Right renal cortex interstitium (tissue), 3 donors: Measurements from ENCODE around the gene ATP2A3. TPM values are rescaled to one million over a fixed set of nuclear protein-coding genes. Genes with fewer than 3 reads are reported as not detected.

Experiments used
- DNase-seq, 3 donors: peaks; one replicate each; pipeline ENCODE4 v3.0.0-alpha.2; 2013; ENCODE audit warnings: low read depth in 3 of 3, low spot score in 2 of 3
- polyA plus RNA-seq, 3 donors: library from polyadenylated mRNA; unstranded; fragments of 120-200 nt; gene quantifications; one replicate each; pipeline ENCODE4 v1.2.1, GENCODE V29; 2013; ENCODE audit not compliant: insufficient read length in 3 of 3

Gene ATP2A3
- polyA plus RNA-seq, 3 donors: 2.8 to 4.8 (median 2.9) TPM

DNA sequence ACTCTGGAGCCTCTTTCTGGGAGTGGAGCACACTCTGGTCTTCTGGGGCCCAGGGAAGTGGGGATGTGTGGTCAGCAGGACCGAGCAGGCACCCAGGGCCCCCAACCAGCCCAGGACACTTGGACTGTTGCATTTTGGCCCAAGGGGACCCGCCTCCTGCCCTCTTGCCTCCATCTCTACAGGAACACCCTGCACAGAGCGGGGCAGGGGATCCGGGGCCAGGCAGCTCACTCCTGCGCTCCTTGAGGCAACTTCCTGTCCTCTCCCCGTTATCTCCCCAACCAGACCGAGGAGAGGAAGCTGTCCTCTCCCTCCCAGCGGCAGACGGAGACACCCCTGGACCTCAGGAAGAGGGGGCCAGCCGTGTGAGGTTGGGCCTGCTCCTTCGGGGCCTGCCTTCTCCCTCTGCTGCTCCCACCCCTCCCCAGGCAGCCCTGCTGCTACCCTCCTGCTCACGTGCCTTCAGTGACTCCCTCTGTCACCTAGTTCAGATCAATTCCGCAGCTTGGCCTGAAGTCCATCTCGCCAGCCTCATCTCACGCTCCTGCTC, 10.0 kb upstream of the ATP2A3 start:
- DNase-seq: no peak

DNA sequence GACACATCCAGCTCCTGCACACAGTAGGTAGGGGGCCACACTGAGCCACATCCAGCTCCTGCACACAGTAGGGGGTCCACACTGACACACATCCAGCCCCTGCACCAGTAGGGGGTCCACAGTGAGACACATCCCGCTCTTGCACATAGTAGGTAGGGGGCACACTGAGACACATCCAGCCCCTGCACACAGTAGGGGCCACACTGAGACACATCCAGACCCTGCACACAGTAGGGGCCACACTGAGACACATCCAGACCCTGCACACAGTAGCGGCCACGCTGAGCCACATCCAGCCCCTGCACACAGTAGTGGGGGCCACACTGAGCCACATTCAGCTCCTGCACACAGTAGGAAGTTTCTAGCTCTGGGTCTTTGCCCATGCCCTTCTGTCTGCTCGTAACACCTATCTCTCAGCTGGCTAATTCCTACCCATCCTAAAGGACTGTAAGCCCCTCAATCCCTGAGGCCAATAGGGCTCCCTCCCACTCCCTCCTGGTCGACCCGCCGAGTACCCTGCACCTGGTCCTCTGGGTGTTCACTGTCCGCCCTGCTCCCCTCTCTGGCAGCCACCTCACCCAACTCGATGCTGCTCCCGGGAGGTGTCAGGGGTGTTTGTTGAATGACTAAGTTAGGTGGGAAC, 9.4 kb upstream of the ATP2A3 start:
- no peak for DNase-seq

GRCh38 chr17:3972931-3973330, 8.7 kb upstream of the ATP2A3 start:
- DNase-seq: no peak

DNA sequence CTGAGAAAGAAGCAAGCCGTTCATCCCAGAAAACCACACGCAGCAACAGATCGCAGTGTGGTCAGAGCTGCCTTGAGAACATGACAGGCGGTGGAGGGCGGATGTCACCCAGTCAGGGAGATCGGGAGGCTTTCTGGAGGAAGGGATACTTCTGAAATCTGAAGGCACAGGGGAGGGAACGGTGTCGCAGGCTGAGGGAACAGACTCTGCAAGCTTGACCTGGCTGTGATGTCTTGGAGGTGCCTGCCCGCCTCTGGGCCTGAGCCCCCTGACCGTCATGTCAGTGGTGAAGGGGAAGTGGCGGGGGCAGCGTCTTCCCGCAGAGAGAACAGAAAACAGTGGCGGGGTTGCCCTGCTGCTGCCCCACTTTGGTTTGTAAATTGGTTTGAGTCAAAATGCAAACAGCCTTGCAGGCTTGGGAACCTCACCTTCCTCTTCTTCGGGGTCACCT, 8.1 kb upstream of the ATP2A3 start:
- no peak for DNase-seq

DNA sequence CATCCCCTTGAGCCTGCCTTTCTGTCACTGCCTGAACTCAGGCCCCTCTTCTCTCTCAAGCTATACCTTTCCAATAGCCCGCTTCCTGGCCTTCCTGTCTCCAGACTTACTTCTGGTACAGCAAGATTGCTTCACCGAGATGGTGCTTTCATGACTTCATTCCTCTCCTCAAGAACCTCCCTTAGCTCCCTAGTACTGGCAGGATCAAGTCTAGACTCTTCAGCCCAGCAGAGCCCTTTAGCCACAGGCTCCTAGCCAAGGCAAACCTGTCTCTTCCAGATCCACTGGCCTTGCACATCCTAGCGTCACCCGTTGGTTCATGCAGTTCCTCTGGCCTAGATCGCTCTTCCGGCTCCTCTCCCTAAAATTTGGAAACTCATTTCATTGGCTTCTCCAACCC, 6.4 kb upstream of the ATP2A3 start:
- no peak for DNase-seq

GRCh38 chr17:3969963-3970362, 5.7 kb upstream of the ATP2A3 start:
- no peak for DNase-seq

GRCh38 chr17:3968886-3969524, 4.8 kb upstream of the ATP2A3 start:
- DNase-seq: no peak

GRCh38 chr17:3968015-3968414, 3.8 kb upstream of the ATP2A3 start:
- DNase-seq: no peak

DNA sequence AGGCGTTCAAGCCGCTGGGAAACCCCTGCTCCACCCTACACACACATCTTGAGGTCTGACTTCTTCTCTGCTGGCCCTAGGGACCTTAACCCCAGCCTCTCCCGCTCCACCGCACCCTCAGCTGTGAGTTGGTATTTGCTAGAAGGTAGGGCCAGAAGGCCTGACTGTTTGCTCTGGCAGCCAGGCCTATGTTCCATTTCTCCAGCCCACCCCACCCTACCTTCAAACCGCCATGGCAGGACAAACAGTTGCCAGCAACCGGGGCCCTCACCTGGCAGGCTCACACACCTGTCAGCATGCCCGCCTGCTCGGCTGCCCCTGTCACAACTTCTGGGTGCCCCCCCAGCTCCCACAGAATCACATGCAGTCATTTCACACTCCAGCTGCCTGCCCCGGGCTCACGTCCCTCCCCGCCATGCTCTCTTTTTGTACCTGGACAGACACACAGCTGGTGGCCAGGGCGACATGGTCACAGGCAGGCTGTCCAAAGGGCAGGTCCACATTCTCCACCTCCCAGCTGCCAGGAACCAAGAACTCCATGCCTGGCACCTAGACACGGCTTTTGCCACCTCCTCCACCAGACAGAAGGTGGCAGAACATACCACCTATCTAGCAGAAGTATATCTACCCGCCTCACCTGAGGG, 2.6 kb upstream of the ATP2A3 start:
- no peak for DNase-seq

DNA sequence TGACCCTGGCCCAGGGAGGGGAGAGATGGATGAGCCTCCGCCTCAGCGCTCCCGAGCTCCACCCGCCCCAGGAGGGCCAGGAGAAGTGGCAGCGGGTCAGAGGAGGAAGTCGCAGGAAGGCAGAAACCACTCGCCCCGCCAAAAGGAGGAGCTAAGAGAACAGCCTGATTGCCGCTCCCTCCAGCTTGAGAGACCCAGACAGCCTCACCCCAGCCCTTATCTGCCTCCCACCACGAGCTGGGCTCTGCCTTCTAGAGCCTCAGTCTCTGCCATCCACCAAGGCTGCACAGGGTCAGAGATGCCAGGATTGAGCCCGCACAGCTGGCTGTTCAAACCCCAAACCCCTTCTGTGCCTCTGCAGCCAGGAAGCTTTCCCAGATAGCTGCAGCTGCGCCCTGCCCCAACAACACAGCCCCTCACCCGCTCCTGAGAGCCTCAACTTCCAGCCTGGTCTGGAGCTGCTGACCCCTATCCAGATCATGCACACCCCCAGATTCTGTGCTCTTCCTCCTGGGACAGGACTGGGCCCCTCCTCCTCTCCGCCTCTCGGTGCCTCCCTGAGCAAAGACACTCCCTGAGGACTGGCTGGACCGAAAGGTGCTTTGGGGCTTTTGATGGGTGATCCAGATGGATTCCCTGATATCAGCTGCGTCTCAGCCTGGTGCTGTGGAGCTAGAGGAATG, 1.0 kb upstream of the ATP2A3 start:
- no peak for DNase-seq

DNA sequence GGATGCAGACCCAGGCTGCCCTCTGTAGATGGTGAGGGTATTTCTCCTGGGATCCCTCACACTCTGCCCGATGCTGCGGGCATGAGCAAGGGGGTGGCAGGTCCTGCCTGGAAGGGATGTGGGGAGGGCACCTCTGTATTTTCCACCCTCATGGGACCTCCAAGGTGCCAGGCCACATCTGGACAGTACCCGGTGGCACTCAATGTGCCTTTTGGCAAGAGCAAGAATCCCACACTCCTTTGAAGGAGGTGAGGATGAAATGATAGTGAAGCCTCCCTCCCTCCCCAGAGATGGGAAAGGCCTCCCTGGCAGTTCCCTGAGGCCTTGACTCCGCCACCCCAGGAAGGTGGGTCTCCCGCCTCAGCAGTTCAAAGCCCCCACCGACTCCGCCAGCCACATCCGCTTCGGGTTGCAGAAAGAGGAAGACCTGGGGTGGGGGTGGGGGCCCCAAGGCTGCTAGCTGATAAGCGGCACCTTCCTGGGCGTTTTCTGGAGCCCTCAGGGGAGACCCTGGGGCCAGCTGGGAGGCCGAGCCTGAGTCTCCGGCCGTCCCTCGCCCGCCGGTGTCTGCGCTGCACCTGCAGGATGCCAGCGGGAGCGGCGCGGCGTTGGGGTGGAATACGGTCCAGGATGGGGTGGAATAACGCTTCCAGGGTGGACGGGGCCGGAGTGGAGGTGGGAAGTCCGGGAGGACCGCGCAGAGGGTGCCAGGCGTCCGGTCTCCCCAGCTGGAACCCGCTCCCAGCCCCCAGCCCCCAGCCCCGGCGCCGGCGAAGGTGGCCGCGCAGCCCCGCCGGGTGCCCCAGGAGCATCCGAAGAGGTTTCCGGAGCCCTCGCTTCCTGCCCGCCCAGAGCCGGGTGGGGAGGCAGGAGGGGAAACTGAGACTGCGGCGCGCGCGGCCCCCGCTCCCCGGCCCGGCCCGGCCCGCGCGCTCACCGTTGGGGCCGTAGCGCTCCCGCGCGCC, 718 bp downstream of the ATP2A3 start:
- no peak for DNase-seq

DNA sequence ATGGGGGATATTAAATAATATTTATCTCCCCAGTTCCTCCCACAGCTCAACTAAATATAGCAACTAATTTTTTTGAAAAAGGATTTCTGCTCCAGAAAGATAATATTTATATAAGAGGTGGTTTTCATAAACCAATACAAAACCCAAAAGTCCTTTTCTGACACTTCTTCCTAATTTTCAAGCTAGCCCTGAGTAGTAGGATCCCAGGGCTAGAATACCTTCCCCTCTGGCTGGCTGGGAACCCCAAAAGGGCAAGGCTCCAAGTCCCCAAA, 1.3 kb downstream of the ATP2A3 start:
- no peak for DNase-seq

DNA sequence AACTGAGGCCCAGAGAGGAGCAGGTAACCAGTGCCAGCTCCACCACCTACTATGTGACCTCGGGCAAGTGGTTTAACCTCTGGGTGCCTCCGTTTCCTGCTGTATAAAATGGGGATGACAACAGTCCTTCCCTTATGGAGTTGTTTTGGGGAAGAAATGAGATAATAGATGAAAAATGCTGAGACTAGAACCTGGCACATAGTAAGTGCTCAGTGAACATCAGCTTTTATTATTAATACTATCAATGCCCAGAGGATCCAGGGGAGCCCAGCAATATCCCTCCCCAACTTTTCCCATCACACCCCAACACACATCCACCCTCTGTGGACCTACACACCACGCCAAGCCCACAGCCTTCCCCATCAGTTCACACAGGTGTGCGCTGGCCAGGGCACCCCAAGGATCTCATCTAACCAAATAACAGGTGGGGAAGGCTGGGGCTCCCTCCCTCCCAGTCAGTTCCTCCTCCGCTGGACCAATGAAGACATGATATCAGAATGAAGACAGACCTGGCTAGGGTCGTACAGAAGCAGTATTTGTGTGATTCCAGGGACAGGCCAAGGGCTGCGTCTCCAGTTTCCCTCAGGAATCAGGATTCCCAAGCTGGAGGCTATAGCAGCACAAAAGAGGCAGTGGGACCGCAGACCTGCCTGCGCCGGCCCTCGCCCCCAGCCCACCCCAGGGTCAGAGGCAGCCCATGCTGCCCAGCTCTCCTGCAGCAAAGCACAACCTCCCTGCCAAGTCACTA, 1.8 kb downstream of the ATP2A3 start:
- DNase-seq: no peak

DNA sequence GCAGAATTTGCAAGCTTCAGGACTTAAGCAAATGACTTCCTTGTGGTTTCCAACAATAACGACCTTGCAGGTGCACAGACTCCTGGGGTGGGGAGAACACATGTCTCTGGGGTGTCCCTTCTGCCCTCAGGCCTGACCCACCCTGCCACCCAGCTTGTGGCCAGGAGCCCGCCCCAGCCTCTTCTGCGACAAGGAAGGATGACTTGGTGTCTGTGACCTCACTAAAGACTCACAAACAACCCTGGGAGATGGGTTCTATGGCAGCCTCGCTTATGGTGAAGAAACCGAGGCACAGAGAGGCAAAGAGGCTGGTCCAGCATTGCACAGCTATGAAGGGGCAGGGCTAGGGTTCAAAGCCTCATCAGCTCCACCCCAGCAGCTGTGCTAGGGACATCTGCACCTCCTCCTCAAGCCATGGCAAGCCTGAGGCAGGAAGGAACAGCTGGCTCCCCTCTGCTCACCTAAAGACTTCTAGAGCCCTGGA, 2.6 kb downstream of the ATP2A3 start:
- no peak for DNase-seq

DNA sequence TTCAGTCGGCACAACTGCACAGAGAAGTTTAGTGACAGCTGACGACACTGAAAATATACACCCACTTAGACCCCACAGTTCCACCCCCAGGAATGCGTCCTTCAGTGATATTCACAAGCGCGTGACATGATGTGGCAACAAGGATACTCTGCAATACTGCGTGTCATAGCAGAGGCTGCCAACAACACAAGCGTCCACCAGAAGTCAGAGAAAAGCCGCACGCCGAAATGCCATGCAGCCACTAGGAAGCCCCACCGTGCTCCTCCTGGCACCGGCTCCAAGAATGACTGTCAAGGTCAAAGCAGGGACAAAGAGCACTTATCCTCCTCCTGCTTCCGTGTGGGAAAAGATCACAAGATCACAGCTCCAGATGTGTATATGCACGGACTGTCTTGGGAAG, 3.5 kb downstream of the ATP2A3 start:
- DNase-seq: no peak

DNA sequence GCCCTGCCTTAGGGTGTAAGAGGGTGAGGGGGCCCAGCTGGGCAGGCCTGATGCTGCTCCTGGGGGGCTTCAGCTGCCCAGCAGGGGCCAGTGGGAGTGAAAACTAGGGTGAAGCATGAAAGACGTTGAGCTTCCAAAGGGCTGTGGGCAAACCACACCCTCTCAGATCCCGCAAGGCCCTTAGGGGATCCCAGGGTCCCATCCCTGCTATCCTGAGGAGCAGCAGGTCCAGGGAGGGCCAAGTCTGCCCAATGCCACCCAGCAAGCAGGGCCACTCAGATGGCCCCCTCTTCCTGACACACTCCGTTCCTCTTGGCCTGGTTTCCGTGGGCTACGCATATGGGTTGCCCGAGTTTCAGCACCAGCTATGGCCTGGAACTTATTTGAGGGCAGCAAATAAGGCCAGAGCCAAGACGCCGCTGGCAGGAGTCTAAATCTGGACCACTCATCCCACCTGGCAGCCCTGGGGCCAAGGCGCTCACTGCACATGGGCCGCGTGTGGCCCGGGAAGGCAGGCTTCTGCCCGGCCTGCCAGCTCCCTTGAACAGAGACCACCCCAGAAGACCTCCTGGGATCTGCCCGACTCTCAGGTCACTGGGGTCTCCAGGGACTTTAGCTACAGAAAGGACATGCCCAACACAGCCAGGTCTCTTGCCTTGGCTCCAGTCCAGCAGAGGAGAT, 4.2 kb downstream of the ATP2A3 start:
- DNase-seq: no peak

DNA sequence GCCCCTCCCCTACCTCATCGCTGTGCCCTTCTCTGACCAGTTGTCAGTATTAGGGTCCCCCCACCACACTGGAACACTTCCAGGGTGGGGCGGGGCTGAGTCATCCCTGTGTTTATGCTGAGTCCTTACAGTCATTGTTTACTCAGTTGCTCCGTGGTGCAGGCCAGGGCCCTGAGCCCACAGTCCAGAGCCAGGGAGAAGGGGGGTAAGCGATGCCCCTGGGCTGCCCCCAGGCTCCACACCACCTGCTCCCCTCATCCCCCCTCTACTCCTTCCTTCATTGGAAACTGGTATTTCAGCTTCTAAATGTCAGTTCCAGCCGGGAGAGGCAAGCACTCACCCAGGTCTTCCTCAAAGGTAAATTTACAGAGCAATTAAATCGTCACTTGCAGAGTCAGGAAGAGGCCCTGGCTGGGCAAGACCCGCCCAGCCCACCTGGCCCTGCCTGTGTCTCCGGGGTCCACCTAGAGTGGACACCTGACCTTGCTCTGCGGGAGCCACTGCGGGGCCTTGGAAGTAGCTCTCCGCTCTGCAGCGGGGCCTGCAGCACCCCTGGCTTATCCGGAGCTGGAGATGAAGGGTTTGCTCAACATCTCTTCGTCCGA, 4.8 kb downstream of the ATP2A3 start:
- DNase-seq: no peak

GRCh38 chr17:3957735-3958599, 6.3 kb downstream of the ATP2A3 start:
- no peak for DNase-seq
